Trophoblast cell (in vitro differentiated cells and primary cell): ENCODE data around the gene NTM.

Source experiments
- DNase-seq, 2 donors: peaks; one replicate each; pipeline ENCODE4 v3.0.0-alpha.2; 2016
- H2AFZ ChIP-seq: 2 replicates; pipeline ENCODE4 v1.6.1; 2013; ENCODE audit warnings: low read length, moderate library complexity, mild to moderate bottlenecking; ENCODE audit not compliant: insufficient read depth, poor library complexity
- H2AK5ac ChIP-seq: 2 replicates; pipeline ENCODE4 v1.6.1; 2013; ENCODE audit warnings: mild to moderate bottlenecking, low read length
- H2BK120ac ChIP-seq: 2 replicates; pipeline ENCODE4 v1.6.1; 2013; ENCODE audit warnings: low read length, mild to moderate bottlenecking, moderate library complexity; ENCODE audit not compliant: insufficient read depth, poor library complexity
- H2BK12ac ChIP-seq: 2 replicates; pipeline ENCODE4 v1.6.1; 2013; ENCODE audit warnings: mild to moderate bottlenecking, low read length, moderate library complexity
- H2BK5ac ChIP-seq: 2 replicates; pipeline ENCODE4 v1.6.1; 2013; ENCODE audit warnings: low read length, low read depth, moderate library complexity, mild to moderate bottlenecking; ENCODE audit not compliant: poor library complexity
- H3K14ac ChIP-seq: 2 replicates; pipeline ENCODE4 v1.6.1; 2013; ENCODE audit warnings: mild to moderate bottlenecking, low read length
- H3K18ac ChIP-seq: 2 replicates; pipeline ENCODE4 v1.6.1; 2013; ENCODE audit warnings: mild to moderate bottlenecking, low read length
- H3K23ac ChIP-seq: 2 replicates; pipeline ENCODE4 v1.6.1; 2013; ENCODE audit warnings: low read length
- H3K27ac ChIP-seq: 2 replicates; pipeline ENCODE4 v1.5.1; 2013; ENCODE audit warnings: low read depth, mild to moderate bottlenecking, inconsistent platforms, low read length, moderate library complexity
- H3K27me3 ChIP-seq: 2 replicates; pipeline ENCODE4 v1.6.1; 2013; ENCODE audit warnings: inconsistent platforms, mild to moderate bottlenecking, low read length, moderate library complexity; ENCODE audit not compliant: insufficient read depth
- H3K36me3 ChIP-seq, 2 experiments: 1 replicate in 1 of 2; 2 replicates in 1 of 2; pipeline ENCODE4 v1.6.1; 2013; ENCODE audit warnings: low read length in 2 of 2, mild to moderate bottlenecking in 2 of 2, moderate library complexity in 1 of 2; ENCODE audit not compliant: insufficient read depth in 2 of 2, control insufficient read depth in 1 of 2
- H3K4ac ChIP-seq: 2 replicates; pipeline ENCODE4 v1.6.1; 2013; ENCODE audit warnings: low read depth, mild to moderate bottlenecking, low read length, moderate library complexity
- H3K4me1 ChIP-seq, 2 experiments: 1 replicate in 1 of 2; 2 replicates in 1 of 2; pipeline ENCODE4 v1.6.1; 2013; ENCODE audit warnings: low read length in 2 of 2, mild to moderate bottlenecking in 2 of 2, moderate library complexity in 1 of 2; ENCODE audit not compliant: insufficient read depth in 2 of 2, control insufficient read depth in 1 of 2
- H3K4me2 ChIP-seq: 2 replicates; pipeline ENCODE4 v1.6.1; 2013; ENCODE audit warnings: inconsistent platforms, mild to moderate bottlenecking, low read length, moderate library complexity
- H3K4me3 ChIP-seq: 2 replicates; pipeline ENCODE4 v1.5.1; 2013; ENCODE audit warnings: mild to moderate bottlenecking, low read depth, low read length, inconsistent platforms
- H3K79me1 ChIP-seq: one replicate; pipeline ENCODE4 v1.6.1; 2013; ENCODE audit warnings: low read length
- H3K79me2 ChIP-seq: 2 replicates; pipeline ENCODE4 v1.6.1; 2013; ENCODE audit warnings: low read length, mild to moderate bottlenecking; ENCODE audit not compliant: control insufficient read depth, insufficient read depth, poor library complexity
- H3K9ac ChIP-seq: 2 replicates; pipeline ENCODE4 v1.6.1; 2013; ENCODE audit warnings: mild to moderate bottlenecking, low read length
- H3K9me3 ChIP-seq: 2 replicates; pipeline ENCODE4 v1.6.1; 2013; ENCODE audit warnings: low read depth, mild to moderate bottlenecking, control low read depth, inconsistent platforms, low read length; ENCODE audit not compliant: insufficient read depth
- H4K12ac ChIP-seq: 2 replicates; pipeline ENCODE4 v1.6.1; 2013; ENCODE audit warnings: low read depth, mild to moderate bottlenecking, low read length, moderate library complexity
- H4K8ac ChIP-seq: 2 replicates; pipeline ENCODE4 v1.6.1; 2013; ENCODE audit warnings: low read depth, mild to moderate bottlenecking, low read length, moderate library complexity
- H4K91ac ChIP-seq: one replicate; pipeline ENCODE4 v1.6.1; 2013; ENCODE audit warnings: low read depth, mild to moderate bottlenecking, low read length, moderate library complexity
- WGBS: extraction: QIAGEN DNeasy Blood & Tissue Kit; methylation state at CpG from one replicate; pipeline ENCODE4 v1.1.7; 2013; ENCODE audit warnings: missing lambda C conversion rate; ENCODE audit not compliant: insufficient read length, insufficient coverage; ENCODE audit errors: extremely low coverage; 5-methylcytosine and 5-hydroxymethylcytosine counted together

Gene NTM

GRCh38 chr11:131393691-131394090 is 23.3 kb downstream of the NTM start:
- H3K14ac ChIP-seq = no peak overlapping the region
- H3K4me3 ChIP-seq = no peak overlapping the region
- no peak overlapping the region for H3K27ac ChIP-seq
- H3K79me2 ChIP-seq = no peaks in the 10 kb centered on the region
- no peaks in the 10 kb centered on the region for H3K9me3 ChIP-seq
- no peak overlapping the region for H2AFZ ChIP-seq
- no peak overlapping the region for H2AK5ac ChIP-seq
- H3K23ac ChIP-seq = no peak overlapping the region
- no CpG with 5 or more reads among the region's 7 CpGs for WGBS
- no peak overlapping the region for H4K12ac ChIP-seq
- H3K9ac ChIP-seq = no peak overlapping the region
- H4K91ac ChIP-seq = no peak overlapping the region
- H2BK12ac ChIP-seq = no peak overlapping the region
- H3K4ac ChIP-seq = no peak overlapping the region
- no peak for DNase-seq
- H2BK120ac ChIP-seq = no peak overlapping the region
- no peaks in the 10 kb centered on the region for H3K36me3 ChIP-seq
- H3K27me3 ChIP-seq = no peaks in the 10 kb centered on the region
- no peak overlapping the region for H2BK5ac ChIP-seq
- no peak overlapping the region for H3K4me2 ChIP-seq
- no peak overlapping the region for H3K18ac ChIP-seq
- H4K8ac ChIP-seq = no peak overlapping the region
- no peaks in the 10 kb centered on the region for H3K79me1 ChIP-seq
- no peaks in the 10 kb centered on the region for H3K4me1 ChIP-seq

DNA sequence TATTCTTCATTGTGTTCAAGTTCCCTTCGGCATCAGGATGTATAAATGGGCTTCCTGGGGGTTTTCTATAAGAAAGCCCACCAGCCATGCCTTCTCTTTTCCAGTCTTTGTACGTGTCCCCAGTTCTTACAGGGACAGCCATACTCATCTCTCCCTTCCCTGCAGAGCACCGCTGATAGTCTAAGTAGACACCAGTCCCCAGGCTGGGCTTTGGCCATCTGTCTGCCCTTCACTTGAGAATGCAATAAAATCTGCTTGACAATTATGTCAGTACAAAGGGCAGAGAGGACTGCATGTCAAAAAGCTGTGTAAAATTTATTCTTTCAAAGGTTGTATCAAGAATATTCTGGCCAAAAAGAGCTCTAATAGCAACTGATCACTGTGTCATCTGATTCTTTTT is 27.3 kb downstream of the NTM start:
- Histone ChIP-seq H3K79me2 (no peaks in the 10 kb centered on the region), H3K4me1 (no peaks in the 10 kb centered on the region), H3K14ac (no peak overlapping the region), H2BK120ac (no peak overlapping the region), H4K91ac (no peak overlapping the region), H4K8ac (no peak overlapping the region), H3K27ac (no peak overlapping the region), H2BK5ac (no peak overlapping the region), H3K18ac (no peak overlapping the region), H3K23ac (no peak overlapping the region), H3K9me3 (no peaks in the 10 kb centered on the region), H3K9ac (no peak overlapping the region), H3K27me3 (no peaks in the 10 kb centered on the region), H2BK12ac (no peak overlapping the region), H3K4ac (no peak overlapping the region), H2AK5ac (no peak overlapping the region), H3K4me2 (no peak overlapping the region), H3K79me1 (no peaks in the 10 kb centered on the region), H3K36me3 (no peaks in the 10 kb centered on the region), H2AFZ (no peak overlapping the region), H4K12ac (no peak overlapping the region), H3K4me3 (no peak overlapping the region)
- no CpG with 5 or more reads among the region's 3 CpGs for WGBS
- DNase-seq = no peak

- no peak overlapping the region for H3K9ac ChIP-seq
These were observed 31.6 kb downstream of the NTM start for GRCh38 chr11:131402040-131402439.

DNA sequence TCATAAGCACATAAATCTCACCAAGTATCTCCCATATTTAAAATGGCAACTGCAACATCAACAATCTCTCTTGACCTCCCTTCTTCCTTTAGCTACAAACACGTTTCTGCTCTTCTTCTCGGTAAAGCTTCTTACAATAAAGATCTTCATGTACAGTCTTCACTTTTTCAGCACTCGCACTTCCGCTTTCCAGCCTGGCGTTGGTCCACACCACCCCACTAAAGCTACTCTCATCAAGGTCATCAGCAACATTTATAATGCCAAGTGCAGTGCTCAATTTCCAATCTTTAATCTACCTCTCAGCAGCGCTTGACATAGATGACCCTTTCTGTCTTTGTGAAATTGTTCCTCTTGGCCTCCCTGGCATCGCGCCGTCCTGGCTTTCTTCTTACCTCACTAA is 33.6 kb downstream of the NTM start:
- no peak overlapping the region for H3K4ac ChIP-seq
- WGBS = no CpG with 5 or more reads among the region's 9 CpGs
- no peak overlapping the region for H3K27ac ChIP-seq
- no peak overlapping the region for H3K23ac ChIP-seq
- H3K9ac ChIP-seq = no peak overlapping the region
- H4K8ac ChIP-seq = no peak overlapping the region
- no peak overlapping the region for H3K14ac ChIP-seq
- no peak overlapping the region for H4K91ac ChIP-seq
- no peaks in the 10 kb centered on the region for H3K27me3 ChIP-seq
- no peak overlapping the region for H2BK12ac ChIP-seq
- H3K18ac ChIP-seq = no peak overlapping the region
- H2BK120ac ChIP-seq = no peak overlapping the region
- no peaks in the 10 kb centered on the region for H3K9me3 ChIP-seq
- H2AFZ ChIP-seq = no peak overlapping the region
- no peak overlapping the region for H2BK5ac ChIP-seq
- no peaks in the 10 kb centered on the region for H3K79me1 ChIP-seq
- no peak overlapping the region for H3K4me3 ChIP-seq
- no peaks in the 10 kb centered on the region for H3K4me1 ChIP-seq
- no peaks in the 10 kb centered on the region for H3K36me3 ChIP-seq
- no peak for DNase-seq
- H4K12ac ChIP-seq = no peak overlapping the region
- no peaks in the 10 kb centered on the region for H3K79me2 ChIP-seq
- no peak overlapping the region for H2AK5ac ChIP-seq
- H3K4me2 ChIP-seq = no peak overlapping the region

More at GRCh38 chr11:131402040-131402439, 31.6 kb downstream of the NTM start:
- Histone ChIP-seq H3K23ac (no peak overlapping the region), H2BK5ac (no peak overlapping the region), H3K4ac (no peak overlapping the region), H3K4me3 (no peak overlapping the region), H4K8ac (no peak overlapping the region), H3K27ac (no peak overlapping the region), H3K18ac (no peak overlapping the region), H3K27me3 (no peaks in the 10 kb centered on the region), H3K79me1 (no peaks in the 10 kb centered on the region), H3K14ac (no peak overlapping the region), H2AFZ (no peak overlapping the region), H3K9me3 (no peaks in the 10 kb centered on the region), H4K91ac (no peak overlapping the region), H3K4me2 (no peak overlapping the region), H3K36me3 (no peaks in the 10 kb centered on the region), H3K79me2 (no peaks in the 10 kb centered on the region), H2BK120ac (no peak overlapping the region), H3K4me1 (no peaks in the 10 kb centered on the region), H2BK12ac (no peak overlapping the region), H4K12ac (no peak overlapping the region), H2AK5ac (no peak overlapping the region)
- DNase-seq = no peak
- no CpG with 5 or more reads among the region's 1 CpG for WGBS
